HG03457 (cell line): ENCODE measurements around the gene ZMIZ1.

Source experiments
- ATAC-seq: cut with Tn5 transposase; IDR thresholded peaks from one replicate; pipeline ENCODE4 v1.9.1; 2021; ENCODE audit warnings: moderate number of reproducible peaks; ENCODE audit not compliant: unreplicated experiment

Gene ZMIZ1

DNA sequence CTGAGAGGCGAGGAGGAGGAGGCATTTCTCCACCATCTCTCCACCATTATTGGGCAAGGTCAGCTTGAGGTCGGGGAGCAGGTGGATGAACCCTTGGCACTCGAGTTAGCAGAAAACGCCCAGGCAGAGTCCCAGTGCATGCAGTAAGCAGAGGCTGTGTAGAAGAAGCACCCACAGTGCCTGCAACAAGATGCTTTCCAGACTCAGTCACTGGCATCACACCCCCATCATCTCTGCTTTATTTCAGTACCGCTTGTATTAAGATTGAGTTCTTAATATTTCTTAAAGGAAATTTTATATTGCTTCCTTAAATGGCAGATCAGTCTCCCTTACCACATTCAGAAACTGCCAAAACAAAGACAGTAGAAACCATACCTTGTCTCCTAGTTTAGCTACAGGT, 156.2 kb downstream of the ZMIZ1 start:
- no peak for ATAC-seq

DNA sequence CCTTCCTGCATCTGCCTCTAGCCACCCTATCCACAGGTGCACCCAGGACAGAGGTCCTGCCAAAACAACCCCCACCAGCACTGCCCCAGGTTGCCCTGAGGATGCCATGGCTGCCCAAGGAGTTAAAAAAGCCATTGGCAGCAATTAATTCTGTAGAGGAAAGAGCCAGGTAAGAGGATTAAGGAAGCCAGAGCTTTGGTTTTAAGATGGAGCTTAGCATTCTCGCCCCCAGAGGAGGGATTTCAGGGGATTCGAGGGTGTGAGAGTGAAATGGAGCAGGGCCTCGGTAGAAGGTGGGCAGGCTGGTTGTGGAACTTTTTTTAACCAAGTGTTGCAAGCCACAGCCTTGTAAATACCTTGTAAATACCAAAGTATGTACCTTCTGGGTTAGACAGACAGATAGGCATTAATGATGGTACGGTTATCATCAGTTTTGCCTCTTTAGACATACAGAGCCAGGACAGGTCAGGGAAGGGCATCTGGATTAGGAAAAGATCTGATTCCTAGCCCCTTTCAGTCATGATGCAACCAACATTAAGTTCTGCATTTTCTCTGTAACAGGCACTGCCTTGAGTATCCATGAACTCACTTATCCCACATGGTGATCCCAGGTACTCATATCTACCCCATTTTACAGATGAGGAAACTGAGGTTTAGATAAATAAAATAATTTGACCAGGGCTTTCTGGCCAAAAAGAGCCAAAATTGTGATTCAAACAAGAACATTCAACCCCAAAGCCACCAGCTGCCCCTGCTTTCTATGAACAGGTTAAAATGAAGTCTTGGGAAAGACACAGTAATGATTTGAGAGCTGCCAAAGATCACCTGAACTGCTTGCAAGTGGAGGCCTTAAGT, 157.9 kb downstream of the ZMIZ1 start:
- ATAC-seq, result no peak

- ATAC-seq, result no peak
Observed at GRCh38 chr10:79229071-79229541, 160.3 kb downstream of the ZMIZ1 start.

DNA sequence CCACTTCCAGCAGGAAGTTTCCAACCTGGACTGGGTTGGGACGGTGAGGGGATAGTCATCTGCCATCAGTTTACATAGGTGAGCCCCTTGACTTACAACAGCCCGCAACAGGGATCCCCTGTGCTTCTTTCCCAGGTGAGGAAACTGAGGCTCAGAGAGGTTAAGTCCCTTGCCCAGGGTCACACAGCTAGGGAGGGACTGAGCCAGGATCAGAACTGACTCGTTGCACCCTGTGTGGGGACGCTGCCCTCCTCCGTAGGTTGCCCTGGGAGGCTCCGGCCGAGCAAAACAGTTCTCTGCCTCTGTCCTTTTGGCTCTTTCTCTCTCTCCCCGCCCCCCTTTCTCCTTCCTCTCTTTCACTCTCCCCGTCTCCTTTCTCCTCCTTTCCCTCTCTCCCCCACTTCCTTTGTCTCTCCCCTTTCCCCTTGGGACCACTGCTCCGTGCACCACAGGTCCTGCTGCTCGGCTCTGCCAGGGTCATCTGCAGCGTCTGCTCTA, 161.1 kb downstream of the ZMIZ1 start:
- ATAC-seq, result no peak

DNA sequence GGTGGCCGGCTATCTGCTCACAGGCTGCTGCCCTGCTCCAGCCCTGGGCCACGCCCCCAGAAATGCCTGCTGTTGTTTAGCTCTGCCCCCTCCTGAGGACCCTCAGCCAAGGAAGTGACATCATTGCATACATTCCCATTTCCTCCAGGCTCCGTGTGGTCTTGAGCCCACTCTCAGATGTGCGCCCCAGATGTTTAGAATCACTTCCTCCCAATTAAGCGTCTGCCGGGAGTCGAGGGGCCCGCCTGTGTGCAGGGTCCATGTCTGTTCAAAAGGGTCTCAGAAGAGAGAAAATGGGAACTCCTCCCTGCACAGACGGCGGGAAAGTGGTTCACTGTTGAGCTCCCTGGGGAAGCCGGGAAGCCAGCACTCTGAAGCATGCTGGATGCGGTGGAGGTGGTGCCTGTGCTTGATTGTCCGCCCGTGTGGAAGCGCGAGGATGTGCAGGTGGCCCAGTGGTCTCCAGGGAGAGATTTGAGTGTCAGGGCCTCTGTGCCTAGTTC, 161.6 kb downstream of the ZMIZ1 start:
- ATAC-seq, result no peak

DNA sequence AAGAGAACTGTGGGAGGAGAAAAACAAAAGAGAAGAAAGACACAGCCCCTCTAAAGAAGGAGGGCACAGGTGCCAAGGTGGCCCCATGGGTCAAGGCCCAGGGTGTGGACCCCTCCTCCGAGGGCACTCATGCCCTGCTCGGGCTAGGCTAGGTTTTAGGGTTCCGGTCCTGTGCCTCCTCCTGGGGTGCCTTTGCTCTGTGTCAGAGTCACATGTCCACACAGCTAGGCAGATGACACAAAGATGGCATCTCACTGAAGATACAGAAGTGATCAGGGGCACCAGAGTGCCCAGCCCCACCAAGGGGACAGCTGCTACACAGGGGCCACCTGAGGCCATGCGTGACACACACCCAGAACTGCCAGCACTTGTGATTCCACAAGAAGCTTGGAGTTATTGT, 162.1 kb downstream of the ZMIZ1 start:
- ATAC-seq, result no peak

DNA sequence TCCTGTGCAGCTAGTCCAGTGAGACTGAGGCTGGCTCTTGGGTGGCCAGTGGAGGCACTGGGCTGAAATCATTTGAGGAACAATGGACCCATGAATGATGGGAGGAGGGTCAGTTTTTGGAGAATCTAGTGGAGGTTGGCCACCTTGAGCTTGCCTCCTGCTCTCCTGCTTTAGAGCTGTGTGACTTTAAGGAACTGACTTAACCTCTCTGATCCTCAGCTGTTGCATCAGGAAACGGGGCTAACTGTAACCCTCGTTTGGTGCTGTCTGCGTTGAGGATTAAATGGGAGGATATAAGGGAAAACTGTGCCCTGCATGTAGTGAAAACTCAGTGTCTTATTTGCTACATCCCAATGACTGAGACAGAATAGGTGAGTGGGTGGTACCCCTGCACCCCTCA, 163.1 kb downstream of the ZMIZ1 start:
- ATAC-seq, result no peak

DNA sequence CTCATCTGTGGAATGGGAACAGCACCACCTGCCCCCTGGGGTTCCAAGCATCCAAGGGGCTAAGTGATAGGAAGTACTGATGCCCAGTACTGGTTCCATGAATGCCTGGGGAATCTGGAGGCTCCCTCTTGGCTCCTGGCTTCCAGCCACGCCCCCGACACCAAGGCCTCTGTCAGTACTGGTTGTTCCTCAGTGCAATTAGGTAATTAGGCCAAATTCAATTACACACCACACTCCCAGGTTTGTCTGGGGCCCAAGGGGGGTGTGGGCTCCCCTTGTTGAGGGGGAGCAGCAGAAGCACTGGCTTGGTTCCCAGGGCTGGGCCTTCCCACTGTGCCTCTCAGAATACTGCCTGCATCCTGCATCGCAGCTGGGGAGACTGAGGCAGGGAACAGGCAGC, 164.1 kb downstream of the ZMIZ1 start:
- ATAC-seq, result no peak

- ATAC-seq, result no peak
Observed at GRCh38 chr10:79234391-79235315, 165.9 kb downstream of the ZMIZ1 start.

GRCh38 chr10:79235765-79236432, 167.1 kb downstream of the ZMIZ1 start:
- ATAC-seq, result no peak

GRCh38 chr10:79236433-79236765, 167.6 kb downstream of the ZMIZ1 start:
- no peak for ATAC-seq

GRCh38 chr10:79237454-79238157, 168.8 kb downstream of the ZMIZ1 start:
- ATAC-seq, result no peak

- ATAC-seq, result no peak
Observed at GRCh38 chr10:79238158-79238520, 169.4 kb downstream of the ZMIZ1 start.

GRCh38 chr10:79238606-79239005, 169.8 kb downstream of the ZMIZ1 start:
- no peak for ATAC-seq

- ATAC-seq, result no peak
Observed at GRCh38 chr10:79239275-79239779, 170.6 kb downstream of the ZMIZ1 start.

DNA sequence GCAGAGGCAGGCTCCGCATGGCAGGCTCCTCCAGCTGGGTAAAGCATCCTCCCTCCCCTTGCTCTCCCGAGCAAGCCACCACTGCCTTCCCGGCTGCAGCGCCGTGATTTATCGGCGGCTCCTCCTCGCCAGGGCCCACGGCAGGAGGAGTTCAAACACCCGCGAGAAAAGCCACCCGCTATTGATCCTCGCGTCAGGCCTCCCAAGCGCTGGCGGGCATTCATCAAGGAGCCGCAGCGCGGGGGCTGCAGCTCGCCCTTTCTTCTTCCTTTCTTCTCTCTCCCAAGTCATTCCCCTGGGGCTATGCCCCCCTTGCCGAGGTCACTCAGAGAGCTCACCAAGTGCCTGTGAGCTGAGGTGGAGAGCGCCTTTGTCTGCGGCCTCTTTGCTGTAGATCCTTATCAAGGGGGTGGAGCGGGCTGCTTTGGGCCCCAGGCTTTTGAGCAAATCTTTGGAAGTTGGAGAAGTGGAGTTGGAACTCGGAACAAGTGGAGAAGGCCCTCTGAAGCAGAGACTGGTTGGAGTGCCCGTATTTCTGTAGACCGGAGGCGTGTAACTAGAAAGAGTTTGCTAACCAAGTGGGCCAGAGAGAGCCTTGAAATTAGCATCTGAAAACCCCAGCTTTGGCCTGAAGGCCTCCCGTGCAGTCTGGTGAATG, 171.3 kb downstream of the ZMIZ1 start:
- ATAC-seq, result no peak

DNA sequence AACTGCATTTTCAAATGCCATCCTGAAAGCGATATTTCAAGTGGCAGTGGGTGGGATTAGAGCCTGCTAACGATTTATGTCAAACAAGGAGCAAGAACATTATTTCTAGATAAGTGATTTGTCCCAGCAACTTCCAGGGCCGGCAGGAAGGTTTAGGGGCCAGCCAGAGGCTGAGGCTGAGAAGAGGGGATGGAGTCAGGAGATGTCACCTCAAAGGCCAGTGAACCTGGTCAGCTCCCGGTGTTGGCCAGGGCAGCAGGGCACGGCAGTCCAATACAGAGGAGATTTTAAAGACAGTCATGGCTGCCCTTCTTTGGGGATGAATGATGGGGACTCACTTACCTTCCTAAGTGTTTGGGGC, 172.8 kb downstream of the ZMIZ1 start:
- no peak for ATAC-seq

- ATAC-seq, result no peak
Observed at GRCh38 chr10:79241990-79242619, 173.3 kb downstream of the ZMIZ1 start.

- ATAC-seq, result no peak
Observed at GRCh38 chr10:79242620-79243152, 173.9 kb downstream of the ZMIZ1 start.
